Activated B cell treated with CpG ODN at 0.5 μM for 24 hours (primary cell): ENCODE measurements around the gene FAS. TPM values are rescaled to one million over a fixed set of nuclear protein-coding genes. Genes with fewer than 3 reads are reported as not detected.

ENCODE experiments used
- ATAC-seq: fragments of 200-7000 bp; cut with Tn5 transposase; one replicate; pipeline ENCODE4 v1.10.0; 2021; ENCODE audit warnings: low read depth, mild to moderate bottlenecking, moderate library complexity
- CTCF ChIA-PET: fragments of 350-600 bp; sonication (Branson Sonifier 250); formaldehyde crosslinking; loops from one replicate; lab custom pipeline; 2021; ENCODE audit warnings: antibody characterized with exemption; lab: Charles Lee
- POLR2A ChIA-PET: fragments of 350-600 bp; sonication (Branson Sonifier 250); formaldehyde crosslinking; loops from one replicate; lab custom pipeline; 2021; ENCODE audit warnings: antibody characterized with exemption; lab: Charles Lee
- DNase-seq: peaks from one replicate; pipeline ENCODE4 v3.0.0; 2022
- H3K27ac Mint-ChIP-seq: one replicate; pipeline ENCODE4 v1.8.0; 2020; ENCODE audit warnings: mixed read lengths
- H3K27me3 Mint-ChIP-seq: one replicate; pipeline ENCODE4 v1.8.0; 2021; ENCODE audit warnings: mixed read lengths
- H3K36me3 Mint-ChIP-seq: one replicate; pipeline ENCODE4 v1.8.0; 2021; ENCODE audit warnings: low read depth, mixed read lengths
- H3K4me1 Mint-ChIP-seq: one replicate; pipeline ENCODE4 v1.8.0; 2021; ENCODE audit warnings: mixed read lengths
- H3K4me3 Mint-ChIP-seq: one replicate; pipeline ENCODE4 v1.8.0; 2020; ENCODE audit warnings: mild to moderate bottlenecking, mixed read lengths
- H3K9me3 Mint-ChIP-seq: one replicate; pipeline ENCODE4 v1.8.0; 2020; ENCODE audit warnings: mixed read lengths
- CTCF ChIP-seq: fragments of 200-600 bp; IDR thresholded peaks from one replicate; pipeline ENCODE4 v1.8.0; 2022; ENCODE audit warnings: antibody characterized with exemption, mild to moderate bottlenecking
- intact Hi-C: fragments of 100-400 bp; cut with micrococcal nuclease; formaldehyde crosslinking; loops from one replicate; pipeline ENCODE4 v1.15.1; 2024
- total RNA-seq: library from RNA; stranded (reverse); gene quantifications from 2 replicates; pipeline ENCODE4 v1.2.3, GENCODE V29; 2022

FAS gene
- total RNA-seq, 1 donor from 2014 or later: 22.6 TPM

DNA sequence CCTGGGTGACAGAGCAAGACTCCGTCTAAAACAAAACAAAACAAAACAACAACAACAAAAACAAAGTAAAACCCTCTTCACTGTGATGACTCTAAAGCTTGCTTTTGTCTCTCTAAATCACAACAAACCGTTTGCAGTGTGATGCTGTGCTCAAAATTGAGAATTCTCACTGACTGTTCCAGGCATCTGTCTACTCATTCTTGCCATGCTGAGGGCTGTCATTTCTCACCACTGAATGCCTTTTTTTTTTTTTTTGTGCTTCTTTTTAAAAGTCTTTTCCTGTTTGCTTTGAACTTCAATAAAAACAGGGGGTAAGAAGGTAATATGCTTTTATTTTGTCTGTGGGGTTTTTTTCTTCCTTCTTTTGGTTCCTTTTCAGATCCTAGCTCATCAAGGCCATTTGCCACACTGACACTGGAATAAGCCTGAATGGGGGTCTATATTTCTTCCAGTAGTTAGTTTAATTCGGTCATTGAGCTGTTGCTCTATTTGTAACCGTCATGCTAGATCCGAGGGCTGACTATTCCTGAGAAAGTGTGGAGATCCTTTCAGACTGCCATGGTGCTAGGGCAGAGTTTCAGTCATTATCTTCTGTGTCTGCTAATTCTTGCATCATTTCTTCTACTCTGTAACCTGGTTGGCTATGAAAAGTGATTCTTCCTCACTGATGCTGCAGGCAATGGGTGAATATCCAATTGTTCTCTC, 10.6 kb downstream of the FAS start:
- peak overlapping the region; percentile 28 for H3K4me3 Mint-ChIP-seq

GRCh38 chr10:89001729-89002072, 11.1 kb downstream of the FAS start:
- intact Hi-C loops: no loop called here
- ATAC-seq: no peak
- TF ChIP-seq CTCF: no peak
- ChIA-PET POLR2A (interaction anchor here (0.7 to 1.4 kb wide), 3 partner anchors 11 to 737 kb away, joined by 4 to 12 read pairs (median 5); partner anchors contain the start of gene FAS), CTCF (no interaction called here)
- no peaks in the 10 kb centered on the region for H3K27me3 Mint-ChIP-seq
- H3K36me3 Mint-ChIP-seq: peaks cover 6% of the 10 kb centered on the region
- H3K4me3 Mint-ChIP-seq: no peak overlapping the region
- no peak for DNase-seq
- no peak overlapping the region for H3K27ac Mint-ChIP-seq
- H3K4me1 Mint-ChIP-seq: peaks cover 41% of the 10 kb centered on the region
- H3K9me3 Mint-ChIP-seq: no peaks in the 10 kb centered on the region

More for the DNA sequence above, 10.6 kb downstream of the FAS start:
- ATAC-seq (no peak), DNase-seq (no peak)
- ChIA-PET CTCF (no interaction called here), POLR2A (interaction anchor here (0.6 to 1.4 kb wide), 4 partner anchors 10 to 738 kb away, joined by 4 to 12 read pairs (median 4); partner anchors contain the start of gene FAS)
- Mint-ChIP-seq H3K9me3 (no peaks in the 10 kb centered on the region), H3K27ac (peak overlapping the region; percentile 4), H3K4me1 (peaks cover 45% of the 10 kb centered on the region), H3K27me3 (no peaks in the 10 kb centered on the region), H3K36me3 (peaks cover 6% of the 10 kb centered on the region)
- intact Hi-C loops: no loop called here
- no peak for TF ChIP-seq CTCF

DNA sequence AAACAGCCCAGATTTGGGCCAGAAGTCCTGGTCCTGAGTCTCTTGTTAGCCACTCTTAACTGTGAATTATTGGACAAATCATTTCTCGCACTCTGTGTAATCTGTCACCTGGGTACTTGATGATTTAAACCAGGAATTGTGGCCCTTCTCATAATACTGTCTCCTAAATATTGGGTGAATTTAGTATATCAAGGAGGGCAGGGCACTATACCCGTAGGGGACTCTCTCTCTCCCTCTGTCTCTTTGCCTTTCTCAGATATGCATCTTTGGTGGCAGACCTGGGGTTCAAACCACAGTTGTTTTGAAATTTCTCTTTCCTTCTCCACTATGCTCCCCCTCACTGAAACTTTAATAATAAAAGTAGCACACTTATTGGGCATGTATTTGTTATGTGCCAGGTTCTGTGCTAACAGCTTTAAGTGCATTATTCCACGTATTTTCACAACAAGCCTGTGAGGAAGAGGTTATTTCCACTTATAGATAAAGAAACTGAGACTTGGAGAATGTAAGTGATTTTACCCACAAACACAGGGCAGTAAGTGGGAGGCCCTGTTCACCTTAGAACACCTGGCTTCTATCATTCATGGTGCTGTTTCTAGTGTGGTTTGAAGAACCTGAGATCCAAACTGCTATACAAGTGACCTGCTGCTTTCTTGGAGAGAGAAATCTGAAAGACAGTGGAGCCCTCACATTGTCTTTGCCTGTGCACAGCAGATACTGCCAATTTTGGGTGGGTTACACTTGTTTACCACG, 11.8 kb downstream of the FAS start:
- ChIA-PET CTCF (no interaction called here), POLR2A (no interaction called here)
- intact Hi-C loops: no loop called here
- H3K4me1 Mint-ChIP-seq: peaks cover 34% of the 10 kb centered on the region
- peak overlapping the region; percentile 2 for H3K27ac Mint-ChIP-seq
- no peak for TF ChIP-seq CTCF
- DNase-seq: no peak
- H3K27me3 Mint-ChIP-seq: no peaks in the 10 kb centered on the region
- H3K9me3 Mint-ChIP-seq: no peaks in the 10 kb centered on the region
- ATAC-seq: no peak
- H3K4me3 Mint-ChIP-seq: no peak overlapping the region
- H3K36me3 Mint-ChIP-seq: peaks cover 8% of the 10 kb centered on the region

DNA sequence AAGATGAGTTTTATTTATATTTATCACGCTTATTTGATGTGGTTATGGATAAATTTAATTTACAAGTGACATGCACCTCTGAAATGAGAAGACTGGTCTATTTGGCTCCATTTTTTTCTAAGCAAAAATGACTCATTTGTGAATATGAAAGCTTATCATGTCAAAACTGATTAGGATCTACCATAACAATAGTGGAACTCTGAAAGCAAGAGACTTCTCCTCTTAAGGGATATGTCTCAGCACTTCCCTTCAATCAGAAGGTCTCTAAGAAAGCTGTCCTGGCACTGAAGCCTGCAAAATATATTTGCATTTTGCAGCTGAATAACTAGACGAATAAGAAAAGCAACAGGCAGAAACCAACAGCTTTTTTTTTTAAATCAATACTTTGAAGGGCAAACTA, 12.7 kb downstream of the FAS start:
- peaks cover 13% of the 10 kb centered on the region for H3K36me3 Mint-ChIP-seq
- no peak overlapping the region for H3K4me3 Mint-ChIP-seq
- DNase-seq (no peak), ATAC-seq (no peak)
- H3K9me3 Mint-ChIP-seq: no peaks in the 10 kb centered on the region
- ChIA-PET CTCF (interaction anchor here (0.9 to 1.1 kb wide), 2 partner anchors 27 to 199 kb away, joined by 3 to 4 read pairs; no protein-coding TSS in a partner anchor), POLR2A (interaction anchor here (1.3 kb wide), 1 partner anchor 13 kb away, joined by 4 read pairs; the partner anchor contains the start of gene FAS)
- H3K27ac Mint-ChIP-seq: no peak overlapping the region
- H3K4me1 Mint-ChIP-seq: peaks cover 34% of the 10 kb centered on the region
- H3K27me3 Mint-ChIP-seq: no peaks in the 10 kb centered on the region
- TF ChIP-seq CTCF: no peak
- intact Hi-C loops: no loop called here
